BE2C (cell line): ENCODE results near the gene CORO6.

Source experiments
- DNase-seq: peaks from one replicate; pipeline ENCODE4 v3.0.0-alpha.2; 2020
- H3K27me3 ChIP-seq: fragments of 250-450 bp; sonication (Bioruptor Pico); 2 replicates; pipeline ENCODE4 v1.5.1; 2020; ENCODE audit warnings: mild to moderate bottlenecking
- H3K36me3 ChIP-seq: fragments of 250-450 bp; sonication (Bioruptor Pico); 2 replicates; pipeline ENCODE4 v1.5.1; 2020; ENCODE audit warnings: mild to moderate bottlenecking
- H3K4me1 ChIP-seq: fragments of 250-450 bp; sonication (Bioruptor Pico); 2 replicates; pipeline ENCODE4 v1.5.1; 2020
- H3K4me3 ChIP-seq: 2 replicates; pipeline ENCODE4 v1.5.1; 2011; ENCODE audit warnings: low read depth, low read length
- H3K9me3 ChIP-seq: fragments of 250-450 bp; sonication (Bioruptor Pico); 2 replicates; pipeline ENCODE4 v1.5.1; 2020
- CTCF ChIP-seq: IDR thresholded peaks from 2 replicates; pipeline ENCODE4 v1.5.1; 2012; ENCODE audit warnings: mild to moderate bottlenecking, low read depth, low read length

CORO6 gene

GRCh38 chr17:29578626-29579485 lies 43.9 kb downstream of the CORO6 start:
- H3K4me1 ChIP-seq = no peaks in the 10 kb centered on the region
- no peaks in the 10 kb centered on the region for H3K27me3 ChIP-seq
- DNase-seq = no peak
- H3K4me3 ChIP-seq = no peak overlapping the region
- peaks cover 3% of the 10 kb centered on the region; the same call in 1 of the 2 replicates for H3K36me3 ChIP-seq
- TF ChIP-seq CTCF = no peak
- H3K9me3 ChIP-seq = no peaks in the 10 kb centered on the region

GRCh38 chr17:29577385-29578211 lies 45.1 kb downstream of the CORO6 start:
- DNase-seq = no peak
- Histone ChIP-seq H3K36me3 (no peaks in the 10 kb centered on the region), H3K4me3 (no peak overlapping the region), H3K9me3 (no peaks in the 10 kb centered on the region), H3K27me3 (no peaks in the 10 kb centered on the region), H3K4me1 (no peaks in the 10 kb centered on the region)
- TF ChIP-seq CTCF = no peak

- Histone ChIP-seq H3K4me3 (no peak overlapping the region), H3K27me3 (no peaks in the 10 kb centered on the region), H3K4me1 (peaks cover 3% of the 10 kb centered on the region), H3K36me3 (no peaks in the 10 kb centered on the region), H3K9me3 (no peaks in the 10 kb centered on the region)
- no peak for TF ChIP-seq CTCF
- no peak for DNase-seq
Observed at GRCh38 chr17:29577001-29577370, 45.7 kb downstream of the CORO6 start.

GRCh38 chr17:29576214-29577000 lies 46.3 kb downstream of the CORO6 start:
- Histone ChIP-seq H3K4me1 (peaks cover 4% of the 10 kb centered on the region), H3K36me3 (no peaks in the 10 kb centered on the region)
- no peak for TF ChIP-seq CTCF

GRCh38 chr17:29575511-29576213 lies 47.0 kb downstream of the CORO6 start:
- Histone ChIP-seq H3K9me3 (no peaks in the 10 kb centered on the region), H3K4me3 (no peak overlapping the region), H3K4me1 (peaks cover 4% of the 10 kb centered on the region), H3K27me3 (no peaks in the 10 kb centered on the region), H3K36me3 (no peaks in the 10 kb centered on the region)
- no peak for TF ChIP-seq CTCF
- DNase-seq = no peak

More at GRCh38 chr17:29576214-29577000, 46.3 kb downstream of the CORO6 start:
- no peaks in the 10 kb centered on the region for H3K27me3 ChIP-seq
- H3K9me3 ChIP-seq = no peaks in the 10 kb centered on the region
- no peak overlapping the region for H3K4me3 ChIP-seq
- DNase-seq = no peak
